Colon (tissue), 2 donors: Measurements from ENCODE around the gene GFOD1.
A peak's percentile ranks its signal among the peaks of the same experiment; 100 is the strongest.
"Not testable (repeated sequence)": the region's sequence is repeated elsewhere in the genome, so short reads cannot be mapped to it uniquely, and the experiment has no call there.

Source experiments
- FAIRE-seq: peaks from 2 replicates; lab custom pipeline; 2012; peaks lifted over from hg19 to GRCh38; lab: Jason Lieb, UNC
- donor health status: control.
- donor health status: control.

GFOD1 gene

DNA sequence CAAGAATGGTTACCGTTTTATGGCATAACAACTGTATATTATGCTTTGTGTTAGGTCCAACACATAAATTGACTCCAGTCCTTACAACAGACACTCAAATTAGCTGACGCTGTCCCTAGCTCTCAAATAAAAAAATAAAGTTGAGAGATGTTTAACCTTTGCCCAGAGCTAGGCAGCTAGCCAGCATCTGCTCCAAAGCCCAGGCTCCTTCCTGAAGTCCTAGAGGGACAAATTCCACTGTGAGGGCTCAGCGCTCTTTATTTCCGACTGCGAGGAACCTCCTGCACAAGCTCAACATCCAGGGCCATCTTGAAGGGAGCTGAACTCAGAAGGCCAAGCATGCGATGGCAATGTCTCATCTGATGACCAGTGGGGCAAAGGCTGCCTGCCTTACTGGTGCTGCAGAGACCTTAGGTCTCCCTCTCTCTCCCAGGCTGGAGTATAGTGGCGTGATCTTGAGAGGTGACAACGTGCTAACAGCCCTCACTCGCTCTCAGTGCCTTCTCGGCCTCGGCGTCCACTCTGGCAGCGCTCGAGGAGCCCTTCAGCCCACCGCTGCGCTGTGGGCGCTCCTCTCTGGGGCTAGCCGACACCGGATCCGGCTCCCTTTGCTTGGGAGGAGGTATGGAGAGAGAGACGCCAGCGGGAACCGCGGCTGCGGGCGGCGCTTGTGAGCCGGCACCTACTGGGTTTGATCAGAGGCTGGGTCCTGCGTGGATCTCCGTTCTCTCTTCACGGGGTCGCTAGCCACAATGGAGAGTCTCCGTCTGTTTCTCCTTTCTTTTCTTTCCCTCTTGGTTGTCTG lies 24.7 kb upstream of the GFOD1 start:
- FAIRE-seq: peak; percentile 64

DNA sequence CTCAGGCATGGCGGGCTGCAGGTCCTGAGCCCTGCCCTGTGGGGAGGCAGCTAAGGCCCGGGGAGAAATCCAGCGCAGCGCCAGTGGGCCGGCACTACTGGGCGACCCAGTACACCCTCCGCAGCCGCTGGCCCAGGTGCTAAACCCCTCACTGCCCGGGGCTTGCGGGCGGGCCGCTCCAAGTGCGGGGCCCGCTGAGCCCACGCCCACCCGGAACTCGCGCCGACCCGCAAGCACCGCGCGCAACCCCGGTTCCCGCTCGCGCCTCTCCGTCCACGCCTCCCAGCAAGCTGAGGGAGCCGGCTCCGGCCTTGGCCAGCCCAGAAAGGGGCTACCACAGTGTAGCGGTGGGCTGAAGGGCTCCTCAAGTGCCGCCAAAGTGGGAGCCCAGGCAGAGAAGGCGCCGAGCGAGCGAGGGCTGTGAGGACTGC lies 23.8 kb upstream of the GFOD1 start:
- not testable (repeated sequence) for FAIRE-seq

DNA sequence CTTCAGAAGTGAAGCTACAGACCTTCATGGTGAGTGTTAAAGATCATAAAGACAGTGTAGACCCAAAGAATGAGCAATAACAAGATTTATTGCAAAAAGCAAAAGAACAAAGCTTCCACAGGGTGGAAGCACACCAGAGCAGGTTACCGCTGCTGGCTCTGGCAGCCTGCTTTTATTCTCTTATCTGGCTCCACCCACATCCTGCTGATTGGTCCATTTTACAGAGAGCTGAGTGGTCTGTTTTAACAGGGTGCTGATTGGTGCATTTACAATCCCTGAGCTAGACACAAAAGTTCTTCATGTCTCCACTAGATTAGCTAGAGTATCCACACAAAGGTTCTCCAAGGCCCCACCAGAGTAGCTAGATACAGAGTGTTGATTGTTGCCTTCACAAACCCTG lies 23.0 kb upstream of the GFOD1 start:
- FAIRE-seq: not testable (repeated sequence)

DNA sequence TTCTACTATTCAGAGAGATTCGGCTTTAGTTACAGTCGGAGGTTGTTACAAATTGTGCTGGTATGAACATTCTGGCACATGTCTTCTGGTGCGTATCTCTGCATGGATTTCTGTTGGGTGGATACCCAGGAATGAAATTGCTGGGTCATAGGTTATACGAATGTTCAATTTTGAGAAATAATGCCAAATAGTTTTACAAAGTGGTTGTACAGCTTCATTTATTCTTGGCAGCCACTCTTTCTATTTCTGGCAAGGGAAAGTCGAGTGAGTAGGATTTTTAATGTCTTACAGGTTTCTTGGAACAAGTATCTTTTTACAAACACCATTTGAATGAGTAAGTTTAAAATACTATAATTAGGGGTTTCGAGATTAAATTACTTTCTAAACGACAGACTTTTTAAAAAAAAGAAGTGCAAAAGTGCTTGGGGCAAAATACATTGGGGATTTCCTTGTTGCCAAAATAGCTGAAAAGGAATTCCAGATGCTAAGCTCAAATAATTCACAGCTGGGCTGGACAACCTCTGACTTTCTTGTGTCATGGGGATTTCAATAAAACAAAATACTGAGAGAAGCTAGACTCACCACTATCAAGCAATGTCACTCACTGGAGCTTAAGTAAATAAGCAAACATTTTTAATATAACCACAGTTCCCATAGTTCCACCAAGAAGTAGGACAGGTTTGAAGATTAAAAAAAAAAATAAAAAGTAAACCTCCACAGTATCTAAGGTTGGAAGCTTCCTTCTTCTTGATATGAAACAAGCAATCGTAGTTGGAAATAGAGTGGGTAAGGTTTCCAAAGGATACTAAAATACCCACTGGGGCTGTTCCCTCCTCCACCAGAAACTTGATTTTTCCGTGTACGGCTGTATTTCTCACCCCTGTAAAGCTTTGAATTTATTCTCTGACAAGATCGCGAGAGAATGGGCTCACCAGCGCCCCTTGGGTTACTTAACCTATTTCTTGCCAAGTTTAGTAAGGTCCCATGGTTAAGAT lies 21.6 kb upstream of the GFOD1 start:
- no peak for FAIRE-seq

DNA sequence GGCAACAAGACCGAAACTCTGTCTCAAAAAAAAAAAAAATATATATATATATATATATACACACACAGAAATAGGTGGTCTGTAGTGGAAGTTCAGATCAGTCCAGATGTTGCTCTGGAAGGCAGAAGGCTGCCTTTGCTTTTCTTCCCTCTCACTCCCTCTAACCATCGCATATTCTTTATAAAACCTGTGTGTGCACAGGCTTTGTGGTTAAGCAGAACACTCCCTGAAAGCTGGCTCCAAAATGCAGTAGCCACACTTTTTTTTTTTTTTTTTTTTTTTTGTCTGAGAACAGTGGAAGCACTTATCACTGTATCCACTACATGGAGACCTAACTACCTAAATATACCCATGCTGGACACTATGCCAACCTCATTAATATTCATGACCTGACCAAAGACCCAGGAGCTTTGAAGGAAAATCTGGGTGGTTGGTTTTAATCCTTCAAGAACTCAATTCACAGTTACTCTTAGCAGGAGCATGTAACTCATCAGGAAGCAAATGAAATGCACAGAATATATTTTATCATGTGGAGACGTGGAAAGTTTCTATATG lies 20.0 kb upstream of the GFOD1 start:
- FAIRE-seq: no peak

DNA sequence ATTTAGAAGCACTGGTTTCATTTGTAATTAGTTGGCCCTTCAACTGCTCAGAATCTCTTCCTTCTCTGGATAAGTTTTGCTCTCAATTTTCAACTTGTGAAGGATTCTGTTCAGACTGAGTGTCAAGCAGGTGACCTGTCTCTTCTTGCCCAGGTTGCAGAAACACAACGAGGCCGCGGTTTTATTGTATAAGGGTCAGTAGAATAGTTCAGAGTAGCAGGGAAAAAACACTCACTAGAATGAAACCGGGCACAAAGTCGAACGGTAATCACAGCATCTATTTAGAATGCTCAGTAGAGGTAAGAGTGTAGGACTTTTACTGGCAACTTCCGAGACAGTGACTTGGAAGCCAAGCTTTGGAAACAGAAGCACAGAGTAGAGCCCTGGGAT lies 17.9 kb upstream of the GFOD1 start:
- FAIRE-seq: no peak

DNA sequence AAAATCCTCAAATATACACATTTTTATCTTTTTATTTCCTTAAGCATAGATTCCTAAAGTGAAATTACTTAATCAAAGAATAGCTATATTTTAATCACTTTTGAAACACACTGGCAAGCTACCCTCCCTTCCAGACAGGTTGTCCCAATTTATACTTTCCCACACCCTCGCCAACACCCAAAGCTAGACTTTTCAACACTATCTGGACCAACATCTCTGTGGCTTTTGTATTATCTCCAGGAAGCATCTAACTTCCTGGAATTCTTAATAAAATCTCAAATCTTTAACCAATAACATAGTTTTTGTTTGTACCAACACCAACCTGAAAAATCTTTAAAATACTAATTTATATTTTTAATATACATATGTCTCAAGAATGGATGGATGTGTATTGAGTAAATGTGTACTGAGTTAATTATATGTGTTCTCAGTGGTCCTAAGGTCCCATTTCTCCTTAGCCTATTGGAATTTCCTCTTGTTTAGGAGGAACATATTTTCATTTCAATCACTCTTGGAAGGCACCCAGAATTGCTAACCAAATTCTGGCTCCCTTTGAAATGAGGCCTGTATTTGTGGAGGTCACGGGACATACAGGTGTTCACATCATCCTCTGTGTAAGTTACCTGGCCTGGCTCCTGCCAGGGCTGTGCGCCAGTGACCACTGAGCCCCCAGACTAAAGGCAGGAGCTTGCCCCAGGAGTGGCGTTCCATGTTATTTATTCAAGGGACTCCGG lies 17.4 kb upstream of the GFOD1 start:
- FAIRE-seq: no peak

DNA sequence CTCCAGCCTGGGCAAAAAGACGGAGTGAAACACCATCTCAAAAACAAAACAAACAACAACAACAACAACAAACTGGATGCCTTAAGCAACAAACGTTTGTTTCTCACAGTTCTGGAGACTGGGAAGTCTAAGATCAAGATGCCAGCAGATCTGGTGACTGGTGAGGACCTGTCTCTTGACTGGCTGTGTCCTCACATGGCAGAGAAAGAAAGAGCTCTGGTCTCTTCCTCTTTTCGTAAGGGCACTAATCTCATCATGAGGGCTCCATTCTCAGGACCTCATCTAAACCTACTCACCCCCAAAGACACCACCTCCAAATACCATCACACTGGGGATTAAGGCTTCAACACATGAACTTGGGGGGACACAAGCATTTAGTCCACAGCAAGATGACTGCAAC lies 13.5 kb upstream of the GFOD1 start:
- no peak for FAIRE-seq

DNA sequence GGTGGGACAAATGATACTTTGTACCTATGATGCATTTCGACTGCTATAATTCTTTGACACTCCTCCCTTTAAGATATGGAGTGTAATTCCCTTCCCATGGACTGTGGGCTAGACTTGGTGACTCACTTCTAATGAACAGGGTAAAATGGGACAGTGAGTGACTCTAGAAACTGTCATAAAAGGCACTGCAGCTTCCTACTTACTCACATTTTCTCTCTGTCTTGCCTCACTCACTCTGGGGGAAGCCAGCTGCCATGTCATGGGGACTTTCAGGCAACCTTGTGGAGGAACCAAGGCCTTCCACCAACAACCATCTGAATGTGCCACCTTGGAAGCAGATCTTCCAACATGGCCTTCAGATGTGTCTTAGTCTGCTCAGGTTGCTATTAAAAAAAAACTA lies 12.9 kb upstream of the GFOD1 start:
- no peak for FAIRE-seq

DNA sequence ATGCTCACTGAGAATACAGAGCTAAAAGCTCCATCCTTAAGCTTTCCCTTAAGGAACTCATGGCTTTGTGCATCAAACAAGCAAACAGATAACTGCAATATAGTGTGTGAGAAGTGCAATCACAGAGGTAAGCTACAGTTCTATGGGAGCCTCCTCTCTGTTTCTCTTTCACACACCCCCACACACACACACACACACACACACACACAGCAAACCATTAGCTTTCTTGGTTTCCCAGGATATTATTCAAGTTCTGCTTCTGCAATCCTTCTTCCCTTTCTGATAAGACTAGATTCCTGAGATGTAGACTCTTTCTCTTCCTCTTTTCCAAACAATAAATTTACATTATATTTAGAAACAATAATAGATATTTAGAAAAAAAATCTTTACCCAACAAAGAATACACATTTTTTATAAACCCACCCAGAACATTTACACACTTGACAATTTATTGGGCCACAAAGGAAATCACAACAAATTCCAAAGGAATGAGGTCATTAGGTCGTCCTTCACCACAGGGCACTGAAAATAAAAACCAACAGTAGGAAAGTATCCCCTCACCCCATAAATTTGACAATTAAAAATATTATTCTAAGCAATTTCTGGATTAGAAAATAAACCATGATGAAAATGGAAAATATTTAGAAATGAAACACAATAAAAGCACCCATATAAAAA lies 9.3 kb upstream of the GFOD1 start:
- no peak for FAIRE-seq

DNA sequence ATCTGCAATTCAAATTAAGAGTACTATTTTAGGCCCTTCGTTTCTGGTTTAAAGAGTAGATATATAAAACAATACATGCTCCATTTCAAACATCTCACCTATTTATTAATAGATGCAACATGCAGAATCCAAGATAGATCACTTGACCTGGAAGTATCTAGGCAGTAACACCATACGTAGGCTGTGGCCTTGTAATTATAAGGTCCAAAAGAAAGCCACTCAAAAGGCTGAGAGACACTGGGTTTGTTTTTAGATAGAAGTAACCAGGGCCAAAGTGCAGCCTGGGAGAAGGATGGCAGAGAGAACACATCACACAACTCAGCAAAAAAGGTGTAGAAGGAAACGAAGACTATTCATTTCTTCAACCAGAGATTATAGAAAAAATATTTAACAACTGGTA lies 8.4 kb upstream of the GFOD1 start:
- FAIRE-seq: no peak

DNA sequence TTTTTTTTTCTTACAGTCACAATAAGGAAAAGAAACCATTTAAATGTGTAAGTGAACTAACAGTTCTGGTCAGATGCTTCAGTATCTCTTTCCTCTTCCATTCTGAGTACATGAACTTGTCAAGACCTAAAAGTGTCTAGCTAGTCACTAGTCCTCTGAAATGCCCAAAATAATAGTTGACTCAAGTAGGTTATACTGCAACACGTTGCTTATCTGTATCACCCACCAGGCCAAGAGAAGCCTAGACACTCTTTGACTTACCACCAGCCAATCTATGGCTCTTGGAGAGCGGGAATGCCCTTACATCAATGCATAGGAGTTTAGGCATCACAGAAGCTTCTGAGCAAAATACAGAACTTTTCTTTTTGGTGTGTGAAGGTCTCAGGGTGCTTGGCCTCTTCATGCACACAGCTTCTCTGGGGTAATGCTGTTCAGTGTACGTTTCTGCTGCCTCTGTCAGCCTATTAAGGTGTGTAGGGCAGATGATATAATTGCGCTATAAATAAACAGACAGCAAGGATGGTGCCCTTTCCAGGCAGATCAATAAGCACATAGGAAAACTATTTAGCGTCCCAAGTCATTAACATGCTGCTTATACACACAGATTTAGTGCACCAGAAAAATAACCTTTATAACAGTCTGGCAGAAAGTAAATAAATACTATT lies 7.8 kb upstream of the GFOD1 start:
- no peak for FAIRE-seq

DNA sequence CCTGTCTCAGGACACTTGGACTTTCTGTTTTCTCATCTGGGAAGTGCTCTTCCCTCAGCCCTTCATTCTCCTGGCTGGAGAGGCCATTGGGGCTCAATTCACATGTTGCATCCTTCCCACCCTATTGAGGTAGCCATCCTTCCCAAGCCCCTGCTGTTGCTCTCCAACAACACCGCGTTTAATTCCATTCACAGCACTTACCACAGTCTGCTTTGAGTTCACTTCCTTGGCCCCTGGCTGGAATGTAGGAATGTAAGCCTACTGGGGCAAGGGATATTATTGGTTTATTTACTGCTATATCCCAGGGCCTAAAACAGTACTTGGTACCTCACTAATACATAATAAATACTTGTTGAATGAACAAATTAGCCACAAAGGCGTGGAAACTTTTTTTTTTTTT lies 6.7 kb upstream of the GFOD1 start:
- FAIRE-seq: no peak

DNA sequence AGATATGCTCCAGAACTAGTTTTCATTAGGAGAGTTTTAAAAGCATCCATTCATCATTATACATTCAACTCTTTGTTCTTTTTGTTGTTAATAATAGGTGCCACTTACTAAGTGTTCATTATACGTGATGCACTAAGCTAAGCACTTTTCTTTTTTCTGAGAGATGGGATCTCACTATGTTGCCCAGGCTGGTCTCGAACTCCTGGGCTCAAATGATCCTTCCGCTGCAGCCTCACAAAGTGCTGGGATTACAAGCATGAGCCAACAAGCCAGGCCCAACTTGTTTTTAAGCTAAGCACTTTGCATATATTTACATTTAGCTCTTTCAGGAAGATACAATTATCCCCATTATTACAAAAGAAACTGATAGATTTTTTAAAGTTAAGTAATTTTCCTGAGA lies 5.7 kb upstream of the GFOD1 start:
- no peak for FAIRE-seq

DNA sequence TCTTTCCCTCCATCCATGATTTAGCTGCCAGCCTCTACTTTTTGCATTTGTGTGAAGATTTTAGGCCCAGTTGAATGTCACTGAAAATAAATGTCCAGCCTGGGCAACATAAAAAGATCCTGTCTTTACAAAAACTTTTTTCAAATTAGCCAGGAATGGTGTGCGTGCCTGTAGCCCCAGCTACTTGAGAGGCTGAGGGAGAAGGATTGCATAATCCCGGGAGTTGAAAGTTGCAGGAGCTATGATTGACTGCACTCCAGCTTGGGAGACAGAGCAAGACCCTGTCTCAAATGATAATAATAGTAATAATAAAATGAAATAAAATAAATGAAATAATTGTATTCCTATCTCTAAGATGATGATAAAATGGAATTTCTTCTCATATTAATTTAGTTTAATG lies 5.0 kb upstream of the GFOD1 start:
- no peak for FAIRE-seq

DNA sequence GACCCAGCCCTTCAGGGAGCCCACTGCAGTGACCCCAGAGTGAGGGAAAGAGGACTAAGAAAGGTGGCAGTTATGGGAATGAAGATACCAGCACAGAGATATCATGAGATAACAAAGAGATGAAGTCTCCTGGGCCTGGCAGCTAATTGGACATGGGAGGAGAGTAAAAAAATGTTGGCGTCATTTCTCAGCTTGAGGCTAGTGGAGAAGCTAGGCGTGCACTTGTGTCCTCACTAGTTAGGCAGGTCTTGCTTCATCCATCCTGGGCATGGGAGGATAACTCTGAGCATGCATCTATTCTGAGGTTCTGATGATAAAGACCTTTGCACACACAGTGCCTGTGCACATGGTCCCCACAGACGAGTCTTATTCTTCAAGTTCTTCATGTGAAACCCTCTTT lies 4.1 kb upstream of the GFOD1 start:
- no peak for FAIRE-seq

DNA sequence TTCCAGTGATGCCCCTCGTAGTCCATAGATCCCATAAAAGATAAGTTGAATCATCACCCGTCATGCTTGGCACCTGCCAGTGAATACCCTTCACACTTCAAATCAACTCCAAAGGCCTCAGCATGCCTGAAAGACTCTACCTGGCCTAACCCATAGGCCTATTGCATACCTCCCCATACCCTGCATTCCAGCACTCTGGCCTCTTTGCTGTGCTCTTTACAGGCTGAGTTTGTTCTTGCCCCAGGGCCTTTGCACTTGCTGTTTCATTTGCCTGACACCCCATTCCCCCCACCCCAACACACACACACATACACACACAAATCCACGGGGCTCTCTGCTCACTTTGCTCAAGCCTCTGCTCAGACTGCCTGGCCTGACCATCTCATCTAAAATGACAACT lies 3.0 kb upstream of the GFOD1 start:
- FAIRE-seq: no peak

DNA sequence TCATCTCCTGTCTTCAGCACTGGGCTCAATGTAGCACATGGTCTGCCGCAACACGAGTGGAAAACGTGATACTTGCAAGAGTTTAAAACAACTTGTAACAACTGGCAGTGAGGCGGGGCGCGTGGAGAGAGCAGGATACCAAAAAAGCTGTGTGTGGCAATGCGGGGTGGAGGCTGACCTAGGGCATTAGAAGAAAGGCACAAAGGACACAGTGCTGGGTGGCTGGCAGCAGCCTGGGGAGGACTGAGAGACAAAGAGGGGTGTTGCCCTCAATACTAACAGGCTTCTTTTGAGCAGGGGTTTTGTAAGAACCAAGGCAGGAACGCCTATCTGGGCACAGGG lies 1.5 kb upstream of the GFOD1 start:
- FAIRE-seq: no peak

DNA sequence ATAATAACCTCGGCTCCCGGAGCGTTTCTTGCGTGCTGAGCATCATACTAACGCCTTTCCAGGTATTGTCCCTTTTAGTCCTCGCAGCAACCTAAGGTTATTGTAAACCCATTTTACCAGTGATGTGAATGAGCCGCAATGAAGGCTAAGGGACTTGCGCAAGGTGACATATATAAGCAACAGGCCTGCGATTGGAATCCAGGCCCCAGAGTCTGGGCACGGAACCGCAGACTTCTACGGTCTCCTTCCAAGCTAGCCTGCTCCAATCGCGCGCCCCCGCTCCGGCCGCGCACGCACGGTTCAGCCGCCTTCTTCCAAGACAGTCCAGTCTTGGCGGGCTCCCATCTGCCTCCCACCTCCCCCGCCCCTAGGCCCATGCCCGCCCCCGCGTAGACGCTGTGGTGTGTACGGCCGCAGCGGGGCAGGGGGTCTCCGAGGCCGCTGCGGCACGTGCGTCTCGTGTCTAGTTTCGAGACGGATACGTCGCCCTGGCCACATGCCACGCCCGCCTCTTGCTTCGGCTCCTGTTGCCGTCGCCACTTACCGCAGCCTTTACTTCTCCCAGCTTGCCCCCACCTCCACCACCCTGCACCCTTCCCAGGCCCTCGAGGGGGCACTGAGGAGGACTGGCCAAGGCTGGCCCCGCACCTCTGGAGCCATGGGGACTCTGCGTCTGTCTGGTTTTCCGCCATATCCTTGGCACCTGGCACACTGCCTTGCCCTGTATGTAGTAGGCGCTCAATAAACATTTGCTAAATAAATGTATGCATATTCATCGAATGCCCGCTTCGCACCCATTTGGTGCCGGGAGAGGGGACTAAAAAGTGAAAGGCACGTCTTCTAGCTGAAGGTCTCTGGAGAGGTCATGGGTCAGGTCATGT lies 855 bp upstream of the GFOD1 start:
- FAIRE-seq: no peak

DNA sequence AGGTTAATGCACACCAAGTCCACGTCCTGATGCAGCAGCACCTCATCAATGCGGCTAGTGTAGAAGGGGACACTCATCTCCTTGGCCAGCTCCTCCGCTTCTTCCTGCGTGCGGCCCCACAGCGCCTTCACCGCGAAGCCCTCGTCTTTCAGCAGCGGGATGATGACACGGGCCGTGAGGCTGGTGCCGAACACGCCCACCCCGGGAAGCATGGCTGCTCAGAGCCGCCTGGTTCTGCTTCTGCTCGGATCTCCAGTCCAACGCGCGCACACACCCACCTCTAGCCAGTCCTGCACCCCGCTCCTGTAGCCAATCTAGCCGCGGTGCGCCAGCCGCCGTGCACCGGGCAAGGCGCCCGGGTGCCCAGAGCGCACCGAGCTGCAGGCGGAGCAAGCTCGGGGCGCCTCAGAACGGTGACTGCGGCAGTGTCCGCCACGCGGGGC lies 700 bp downstream of the GFOD1 start:
- FAIRE-seq: no peak
